ENCODE measurements around the gene PLXNC1. TPM values are rescaled to one million over a fixed set of nuclear protein-coding genes. Genes with fewer than 3 reads are reported as not detected.

PLXNC1 gene
- total and polyA plus RNA-seq, 4 donors = 0.71 to 12.0 (median 3.3) TPM

- no peak overlapping the region for H3K27ac ChIP-seq (ENCODE audit: low read depth in 1 of 2, low read length in 2 of 2)
- H3K27me3 ChIP-seq (ENCODE audit: control insufficient read depth in 4 of 4, insufficient read depth in 4 of 4, low read length in 3 of 4) = no peaks in the 10 kb centered on the region
- H3K9me3 ChIP-seq (ENCODE audit: control insufficient read depth in 4 of 4, low read length in 3 of 4) = no peaks in the 10 kb centered on the region
- TF ChIP-seq SP1 (IDR thresholded peaks at IDR 0.05) (no peak), ZBTB33 (IDR thresholded peaks at IDR 0.05) (no peak), RAD21 (IDR thresholded peaks at IDR 0.05) (no peak), GABPA (IDR thresholded peaks at IDR 0.05 in 1 of 2, conservative IDR thresholded peaks at IDR 0.05 in 1 of 2) (no peak), YY1 (IDR thresholded peaks at IDR 0.05) (no peak), HNF4G (IDR thresholded peaks at IDR 0.05) (no peak), FOXA2 (IDR thresholded peaks at IDR 0.05) (no peak), JUND (IDR thresholded peaks at IDR 0.05) (no peak), ATF3 (IDR thresholded peaks at IDR 0.05) (no peak), EGR1 (IDR thresholded peaks at IDR 0.05; ENCODE audit: low read depth in 2 of 2) (no peak), MAX (IDR thresholded peaks at IDR 0.05) (no peak), HNF4A (conservative IDR thresholded peaks at IDR 0.05) (no peak)
- DNase-seq (ENCODE audit: low spot score) = no peak
- 62% methylated on average over 9 of the region's 9 CpGs for WGBS
- H3K36me3 ChIP-seq (ENCODE audit: control insufficient read depth in 4 of 4, insufficient read depth in 3 of 4, low read depth in 1 of 4, low read length in 3 of 4) = no peaks in the 10 kb centered on the region
- no peaks in the 10 kb centered on the region for H3K4me1 ChIP-seq (ENCODE audit: control insufficient read depth in 4 of 4, insufficient read depth in 4 of 4, low read length in 3 of 4)
- no peak overlapping the region for H3K9ac ChIP-seq (ENCODE audit: low read depth in 1 of 2, low read length in 2 of 2)
- no peak overlapping the region for H3K4me3 ChIP-seq (ENCODE audit: low read depth in 1 of 3, low read length in 3 of 3)
Measured at GRCh38 chr12:94167756-94168416, 19.5 kb downstream of the PLXNC1 start.

- Histone ChIP-seq H3K27ac (ENCODE audit: low read depth in 1 of 2, low read length in 2 of 2) (no peak overlapping the region), H3K4me1 (ENCODE audit: control insufficient read depth in 4 of 4, insufficient read depth in 4 of 4, low read length in 3 of 4) (no peaks in the 10 kb centered on the region), H3K36me3 (ENCODE audit: control insufficient read depth in 4 of 4, insufficient read depth in 3 of 4, low read depth in 1 of 4, low read length in 3 of 4) (no peaks in the 10 kb centered on the region), H3K9ac (ENCODE audit: low read depth in 1 of 2, low read length in 2 of 2) (no peak overlapping the region), H3K27me3 (ENCODE audit: control insufficient read depth in 4 of 4, insufficient read depth in 4 of 4, low read length in 3 of 4) (no peaks in the 10 kb centered on the region), H3K4me3 (ENCODE audit: low read depth in 1 of 3, low read length in 3 of 3) (no peak overlapping the region), H3K9me3 (ENCODE audit: control insufficient read depth in 4 of 4, low read length in 3 of 4) (no peaks in the 10 kb centered on the region)
- TF ChIP-seq CTCF (IDR thresholded peaks at IDR 0.05; ENCODE audit: low read depth, low read length, missing input control) (no peak), FOXA1 (IDR thresholded peaks at IDR 0.05) (no peak), REST (IDR thresholded peaks at IDR 0.05) (no peak), RXRA (IDR thresholded peaks at IDR 0.05) (no peak), ZBTB33 (IDR thresholded peaks at IDR 0.05) (no peak), HNF4G (IDR thresholded peaks at IDR 0.05) (no peak), YY1 (IDR thresholded peaks at IDR 0.05) (no peak), EGR1 (IDR thresholded peaks at IDR 0.05; ENCODE audit: low read depth in 2 of 2) (no peak), MAX (IDR thresholded peaks at IDR 0.05) (no peak), HNF4A (conservative IDR thresholded peaks at IDR 0.05) (no peak), ATF3 (IDR thresholded peaks at IDR 0.05) (no peak), FOXA2 (IDR thresholded peaks at IDR 0.05) (no peak)
- no peak for DNase-seq (ENCODE audit: low spot score)
- 81% methylated on average over 1 of the region's 1 CpG for WGBS
Measured at GRCh38 chr12:94169495-94169894, 21.1 kb downstream of the PLXNC1 start.
